Neural progenitor cell (in vitro differentiated cells): ENCODE measurements around the gene NCK1.

Experiments used
- EZH2 ChIP-seq: fragments of 200-600 bp; sonication (generic); IDR thresholded peaks from 2 replicates; pipeline ENCODE4 v1.6.1; 2017; ENCODE audit warnings: antibody characterized with exemption, mild to moderate bottlenecking, moderate library complexity
- TF ChIP-seq, protein P1 (sequence below): fragments of 200-600 bp; sonication (generic); IDR thresholded peaks from 2 replicates; pipeline ENCODE4 v1.5.1; 2017; ENCODE audit warnings: antibody characterized with exemption, mild to moderate bottlenecking

GRCh38 chr3:136856665-136857064 lies 5.3 kb upstream of the NCK1 start:
- TF ChIP-seq, protein P1, sequence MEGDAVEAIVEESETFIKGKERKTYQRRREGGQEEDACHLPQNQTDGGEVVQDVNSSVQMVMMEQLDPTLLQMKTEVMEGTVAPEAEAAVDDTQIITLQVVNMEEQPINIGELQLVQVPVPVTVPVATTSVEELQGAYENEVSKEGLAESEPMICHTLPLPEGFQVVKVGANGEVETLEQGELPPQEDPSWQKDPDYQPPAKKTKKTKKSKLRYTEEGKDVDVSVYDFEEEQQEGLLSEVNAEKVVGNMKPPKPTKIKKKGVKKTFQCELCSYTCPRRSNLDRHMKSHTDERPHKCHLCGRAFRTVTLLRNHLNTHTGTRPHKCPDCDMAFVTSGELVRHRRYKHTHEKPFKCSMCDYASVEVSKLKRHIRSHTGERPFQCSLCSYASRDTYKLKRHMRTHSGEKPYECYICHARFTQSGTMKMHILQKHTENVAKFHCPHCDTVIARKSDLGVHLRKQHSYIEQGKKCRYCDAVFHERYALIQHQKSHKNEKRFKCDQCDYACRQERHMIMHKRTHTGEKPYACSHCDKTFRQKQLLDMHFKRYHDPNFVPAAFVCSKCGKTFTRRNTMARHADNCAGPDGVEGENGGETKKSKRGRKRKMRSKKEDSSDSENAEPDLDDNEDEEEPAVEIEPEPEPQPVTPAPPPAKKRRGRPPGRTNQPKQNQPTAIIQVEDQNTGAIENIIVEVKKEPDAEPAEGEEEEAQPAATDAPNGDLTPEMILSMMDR: no peak
- TF ChIP-seq EZH2: no peak
